ENCODE measurements around the gene DGCR2. TPM values are rescaled to one million over a fixed set of nuclear protein-coding genes. Genes with fewer than 3 reads are reported as not detected.

Gene DGCR2
- total RNA-seq, 1 experiment from 2014 or later = 42.9 TPM

- DNase-seq (ENCODE audit: low read depth, low spot score) (no peak), ATAC-seq (no peak)
- CTCF ChIA-PET = no interaction called here
- no peak overlapping the region for H3K9ac ChIP-seq (ENCODE audit: low read length)
- no peak overlapping the region for H3K4me2 ChIP-seq (ENCODE audit: low read length)
- H3K4me1 ChIP-seq (ENCODE audit: control insufficient read depth in 1 of 2, insufficient read depth in 2 of 2, low read length in 2 of 2) = no peaks in the 10 kb centered on the region
- no peak overlapping the region for H3K27ac ChIP-seq (ENCODE audit: low read depth, low read length)
- no peaks in the 10 kb centered on the region for H3K9me3 ChIP-seq (ENCODE audit: control insufficient read depth in 1 of 2, insufficient read depth in 1 of 2, low read depth in 1 of 2, low read length in 2 of 2)
- no peaks in the 10 kb centered on the region for H3K79me2 ChIP-seq (ENCODE audit: insufficient read depth, low read length)
- no peaks in the 10 kb centered on the region for H3K36me3 ChIP-seq (ENCODE audit: control insufficient read depth in 1 of 2, insufficient read depth in 2 of 2, low read length in 2 of 2)
- no TSS peak for BruUV-seq (replicated peaks)
- no peaks in the 10 kb centered on the region for H3K9me2 ChIP-seq (ENCODE audit: insufficient read depth)
- H2AFZ ChIP-seq (ENCODE audit: low read depth, low read length, poor library complexity, severe bottlenecking) = no peak overlapping the region
- intact Hi-C loops (cut with micrococcal nuclease) = no loop called here
- no peak overlapping the region for H3K4me3 ChIP-seq (replicated peaks in 1 of 2; ENCODE audit: low read depth in 1 of 2, low read length in 2 of 2)
- RAD21 ChIA-PET (ENCODE audit: low non-redundant PET in 1 of 2, low total read pairs in 2 of 2, uncharacterized antibody in 2 of 2, unreplicated experiment in 2 of 2) = interaction anchor here in 1 of 2 experiments (0.6 kb wide), 1 partner anchor 23 kb away, joined by 3 read pairs; no protein-coding TSS in a partner anchor
- TF ChIP-seq EZH2 (IDR thresholded peaks at IDR 0.05) (no peak), CEBPB (IDR thresholded peaks at IDR 0.05; ENCODE audit: low read depth) (no peak)
- no peaks in the 10 kb centered on the region for H4K20me1 ChIP-seq (ENCODE audit: insufficient read depth)
- 0 out of 2 replicates have a peak, but pooled peaks cover 5% of the 10 kb centered on the region for H3K27me3 ChIP-seq (ENCODE audit: insufficient read depth, low read length)
- POLR2A ChIA-PET = no interaction called here
Measured at GRCh38 chr22:19016081-19016766, 106.0 kb downstream of the DGCR2 start.

- ChIA-PET CTCF (no interaction called here), RAD21 (ENCODE audit: low non-redundant PET in 1 of 2, low total read pairs in 2 of 2, uncharacterized antibody in 2 of 2, unreplicated experiment in 2 of 2) (no interaction called here), POLR2A (no interaction called here)
- TF ChIP-seq, protein P1, sequence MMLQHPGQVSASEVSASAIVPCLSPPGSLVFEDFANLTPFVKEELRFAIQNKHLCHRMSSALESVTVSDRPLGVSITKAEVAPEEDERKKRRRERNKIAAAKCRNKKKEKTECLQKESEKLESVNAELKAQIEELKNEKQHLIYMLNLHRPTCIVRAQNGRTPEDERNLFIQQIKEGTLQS (IDR thresholded peaks at IDR 0.05) = no peak
- TF ChIP-seq, protein P2, sequence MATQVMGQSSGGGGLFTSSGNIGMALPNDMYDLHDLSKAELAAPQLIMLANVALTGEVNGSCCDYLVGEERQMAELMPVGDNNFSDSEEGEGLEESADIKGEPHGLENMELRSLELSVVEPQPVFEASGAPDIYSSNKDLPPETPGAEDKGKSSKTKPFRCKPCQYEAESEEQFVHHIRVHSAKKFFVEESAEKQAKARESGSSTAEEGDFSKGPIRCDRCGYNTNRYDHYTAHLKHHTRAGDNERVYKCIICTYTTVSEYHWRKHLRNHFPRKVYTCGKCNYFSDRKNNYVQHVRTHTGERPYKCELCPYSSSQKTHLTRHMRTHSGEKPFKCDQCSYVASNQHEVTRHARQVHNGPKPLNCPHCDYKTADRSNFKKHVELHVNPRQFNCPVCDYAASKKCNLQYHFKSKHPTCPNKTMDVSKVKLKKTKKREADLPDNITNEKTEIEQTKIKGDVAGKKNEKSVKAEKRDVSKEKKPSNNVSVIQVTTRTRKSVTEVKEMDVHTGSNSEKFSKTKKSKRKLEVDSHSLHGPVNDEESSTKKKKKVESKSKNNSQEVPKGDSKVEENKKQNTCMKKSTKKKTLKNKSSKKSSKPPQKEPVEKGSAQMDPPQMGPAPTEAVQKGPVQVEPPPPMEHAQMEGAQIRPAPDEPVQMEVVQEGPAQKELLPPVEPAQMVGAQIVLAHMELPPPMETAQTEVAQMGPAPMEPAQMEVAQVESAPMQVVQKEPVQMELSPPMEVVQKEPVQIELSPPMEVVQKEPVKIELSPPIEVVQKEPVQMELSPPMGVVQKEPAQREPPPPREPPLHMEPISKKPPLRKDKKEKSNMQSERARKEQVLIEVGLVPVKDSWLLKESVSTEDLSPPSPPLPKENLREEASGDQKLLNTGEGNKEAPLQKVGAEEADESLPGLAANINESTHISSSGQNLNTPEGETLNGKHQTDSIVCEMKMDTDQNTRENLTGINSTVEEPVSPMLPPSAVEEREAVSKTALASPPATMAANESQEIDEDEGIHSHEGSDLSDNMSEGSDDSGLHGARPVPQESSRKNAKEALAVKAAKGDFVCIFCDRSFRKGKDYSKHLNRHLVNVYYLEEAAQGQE (IDR thresholded peaks at IDR 0.05; ENCODE audit: low read depth) = no peak
- no peak for TF ChIP-seq CEBPB (IDR thresholded peaks at IDR 0.05; ENCODE audit: low read depth)
- TF ChIP-seq SIN3A (IDR thresholded peaks at IDR 0.05; ENCODE audit: low read depth) = no peak
- no peak for TF ChIP-seq ZBTB33 (IDR thresholded peaks at IDR 0.05; ENCODE audit: extremely low read depth, insufficient replicate concordance, low read length)
- TF ChIP-seq ZFX (IDR thresholded peaks at IDR 0.05) = no peak
- no peak for TF ChIP-seq POLR2A (IDR thresholded peaks at IDR 0.05; ENCODE audit: borderline replicate concordance, extremely low read depth, insufficient read depth, insufficient read length)
- Histone ChIP-seq H3K4me1 (ENCODE audit: control insufficient read depth in 1 of 2, insufficient read depth in 2 of 2, low read length in 2 of 2) (no peaks in the 10 kb centered on the region), H3K4me3 (replicated peaks in 1 of 2; ENCODE audit: low read depth in 1 of 2, low read length in 2 of 2) (no peak overlapping the region), H3K4me2 (ENCODE audit: low read length) (no peak overlapping the region), H4K20me1 (ENCODE audit: insufficient read depth) (no peaks in the 10 kb centered on the region), H3K27me3 (ENCODE audit: insufficient read depth, low read length) (no peaks in the 10 kb centered on the region), H3K9me2 (ENCODE audit: insufficient read depth) (no peaks in the 10 kb centered on the region), H3K27ac (ENCODE audit: low read depth, low read length) (no peak overlapping the region), H3K79me2 (ENCODE audit: insufficient read depth, low read length) (no peaks in the 10 kb centered on the region), H3K36me3 (ENCODE audit: control insufficient read depth in 1 of 2, insufficient read depth in 2 of 2, low read length in 2 of 2) (no peaks in the 10 kb centered on the region), H3K9me3 (ENCODE audit: control insufficient read depth in 1 of 2, insufficient read depth in 1 of 2, low read depth in 1 of 2, low read length in 2 of 2) (no peaks in the 10 kb centered on the region), H3K9ac (ENCODE audit: low read length) (no peak overlapping the region), H2AFZ (ENCODE audit: low read depth, low read length, poor library complexity, severe bottlenecking) (no peak overlapping the region)
- intact Hi-C loops (cut with micrococcal nuclease) = no loop called here
- ATAC-seq (no peak), DNase-seq (ENCODE audit: low read depth, low spot score) (no peak)
- BruUV-seq (replicated peaks) = no TSS peak
Measured at GRCh38 chr22:19014886-19015285, 107.3 kb downstream of the DGCR2 start.
